Neutrophil (primary cell): ENCODE data around the gene SCAANT1.
A peak's percentile ranks its signal among the peaks of the same experiment; 100 is the strongest.

ENCODE experiments used
- H3K27ac ChIP-seq: fragments of 200-600 bp; sonication (generic); 2 replicates; pipeline ENCODE4 v1.5.1; 2016; ENCODE audit warnings: mild to moderate bottlenecking, moderate library complexity
- H3K27me3 ChIP-seq: fragments of 200-600 bp; sonication (generic); 2 replicates; pipeline ENCODE4 v1.6.0; 2016; ENCODE audit warnings: mild to moderate bottlenecking
- H3K36me3 ChIP-seq: fragments of 200-600 bp; sonication (generic); 2 replicates; pipeline ENCODE4 v1.5.1; 2017
- H3K4me1 ChIP-seq, 2 experiments: fragments of 200-600 bp in 1 of 2; sonication (generic) in 1 of 2; 1 replicate in 1 of 2; 2 replicates in 1 of 2; pipeline versions ENCODE4 v1.5.1 to v1.6.1; 2013 to 2016; ENCODE audit warnings: low read depth in 1 of 2, low read length in 1 of 2, mild to moderate bottlenecking in 1 of 2, moderate library complexity in 1 of 2; ENCODE audit not compliant: control insufficient read depth in 1 of 2, insufficient read depth in 1 of 2
- H3K4me3 ChIP-seq, 2 experiments: fragments of 200-600 bp in 1 of 2; sonication (generic) in 1 of 2; 1 replicate in 1 of 2; 2 replicates in 1 of 2; pipeline ENCODE4 v1.5.1; 2013 to 2016; ENCODE audit warnings: low read depth in 1 of 2, low read length in 1 of 2, mild to moderate bottlenecking in 1 of 2, moderate library complexity in 1 of 2
- H3K9me3 ChIP-seq: fragments of 200-600 bp; sonication (generic); 2 replicates; pipeline ENCODE4 v1.5.1; 2016
- TF ChIP-seq, protein P1 (sequence below): fragments of 200-600 bp; sonication (generic); IDR thresholded peaks from 2 replicates; pipeline ENCODE4 v1.5.1; 2016; ENCODE audit warnings: antibody characterized with exemption

Gene SCAANT1

DNA sequence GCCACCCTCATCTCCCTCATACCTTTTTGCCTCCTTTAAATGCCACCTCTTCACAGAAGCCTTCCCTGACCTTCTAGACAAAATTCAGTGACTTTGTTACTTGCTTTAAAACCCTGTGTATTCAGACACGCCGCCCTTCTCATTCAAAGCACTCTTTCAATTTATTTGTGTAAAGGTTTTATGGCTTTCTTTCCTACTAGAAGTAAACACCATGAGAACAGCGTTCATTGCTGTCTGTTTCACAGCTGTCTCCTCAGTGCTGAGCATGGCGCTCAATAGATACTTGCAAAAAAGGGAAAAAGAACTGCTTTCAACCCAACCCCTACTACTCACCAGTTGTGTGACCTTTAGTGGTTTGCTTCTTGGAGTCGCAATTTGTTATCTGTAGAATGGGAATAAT lies 31.5 kb downstream of the SCAANT1 start:
- H3K27me3 ChIP-seq: no peaks in the 10 kb centered on the region
- peak overlapping the region; percentile 10 for H3K27ac ChIP-seq
- TF ChIP-seq, protein P1, sequence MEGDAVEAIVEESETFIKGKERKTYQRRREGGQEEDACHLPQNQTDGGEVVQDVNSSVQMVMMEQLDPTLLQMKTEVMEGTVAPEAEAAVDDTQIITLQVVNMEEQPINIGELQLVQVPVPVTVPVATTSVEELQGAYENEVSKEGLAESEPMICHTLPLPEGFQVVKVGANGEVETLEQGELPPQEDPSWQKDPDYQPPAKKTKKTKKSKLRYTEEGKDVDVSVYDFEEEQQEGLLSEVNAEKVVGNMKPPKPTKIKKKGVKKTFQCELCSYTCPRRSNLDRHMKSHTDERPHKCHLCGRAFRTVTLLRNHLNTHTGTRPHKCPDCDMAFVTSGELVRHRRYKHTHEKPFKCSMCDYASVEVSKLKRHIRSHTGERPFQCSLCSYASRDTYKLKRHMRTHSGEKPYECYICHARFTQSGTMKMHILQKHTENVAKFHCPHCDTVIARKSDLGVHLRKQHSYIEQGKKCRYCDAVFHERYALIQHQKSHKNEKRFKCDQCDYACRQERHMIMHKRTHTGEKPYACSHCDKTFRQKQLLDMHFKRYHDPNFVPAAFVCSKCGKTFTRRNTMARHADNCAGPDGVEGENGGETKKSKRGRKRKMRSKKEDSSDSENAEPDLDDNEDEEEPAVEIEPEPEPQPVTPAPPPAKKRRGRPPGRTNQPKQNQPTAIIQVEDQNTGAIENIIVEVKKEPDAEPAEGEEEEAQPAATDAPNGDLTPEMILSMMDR: no peak
- H3K4me3 ChIP-seq: no peak overlapping the region
- H3K36me3 ChIP-seq: no peaks in the 10 kb centered on the region
- no peaks in the 10 kb centered on the region for H3K4me1 ChIP-seq
- no peaks in the 10 kb centered on the region for H3K9me3 ChIP-seq

DNA sequence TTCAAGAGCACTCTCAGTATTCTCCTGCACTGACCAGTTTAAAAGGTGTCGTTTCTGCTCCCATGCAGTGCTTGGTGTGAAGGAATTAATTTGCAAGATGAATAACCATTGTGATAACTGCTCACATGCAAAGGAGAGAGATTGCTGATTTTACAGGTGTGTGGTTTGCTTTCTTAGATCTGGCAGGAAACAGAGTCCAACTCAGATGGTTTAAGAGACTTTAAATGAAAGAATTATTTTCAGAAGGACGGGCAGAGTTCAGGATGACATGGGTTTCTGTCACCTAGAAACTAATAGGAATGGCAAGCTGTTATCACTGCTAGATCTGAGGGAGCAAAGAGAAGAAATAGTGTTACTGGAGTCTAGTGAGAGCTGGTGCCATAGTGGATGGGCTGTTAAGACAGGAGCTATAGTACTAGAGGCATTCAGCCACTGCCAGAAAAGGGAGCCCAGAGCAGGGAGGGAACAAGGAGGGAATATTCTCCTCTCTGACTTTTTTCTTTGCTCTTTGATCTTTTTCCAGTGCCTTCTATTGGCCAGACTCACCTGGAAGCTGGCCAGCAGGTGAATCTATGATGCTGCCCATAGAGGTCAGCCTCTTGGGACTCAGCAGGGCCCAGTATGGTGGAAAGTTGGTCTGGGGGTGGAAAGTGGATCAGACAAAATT lies 33.7 kb downstream of the SCAANT1 start:
- Histone ChIP-seq H3K36me3 (no peaks in the 10 kb centered on the region), H3K27ac (no peak overlapping the region), H3K9me3 (no peaks in the 10 kb centered on the region), H3K27me3 (no peaks in the 10 kb centered on the region), H3K4me1 (peaks cover 10 to 12% of the 10 kb centered on the region in 2 experiments), H3K4me3 (no peak overlapping the region)
- TF ChIP-seq, protein P1: no peak

DNA sequence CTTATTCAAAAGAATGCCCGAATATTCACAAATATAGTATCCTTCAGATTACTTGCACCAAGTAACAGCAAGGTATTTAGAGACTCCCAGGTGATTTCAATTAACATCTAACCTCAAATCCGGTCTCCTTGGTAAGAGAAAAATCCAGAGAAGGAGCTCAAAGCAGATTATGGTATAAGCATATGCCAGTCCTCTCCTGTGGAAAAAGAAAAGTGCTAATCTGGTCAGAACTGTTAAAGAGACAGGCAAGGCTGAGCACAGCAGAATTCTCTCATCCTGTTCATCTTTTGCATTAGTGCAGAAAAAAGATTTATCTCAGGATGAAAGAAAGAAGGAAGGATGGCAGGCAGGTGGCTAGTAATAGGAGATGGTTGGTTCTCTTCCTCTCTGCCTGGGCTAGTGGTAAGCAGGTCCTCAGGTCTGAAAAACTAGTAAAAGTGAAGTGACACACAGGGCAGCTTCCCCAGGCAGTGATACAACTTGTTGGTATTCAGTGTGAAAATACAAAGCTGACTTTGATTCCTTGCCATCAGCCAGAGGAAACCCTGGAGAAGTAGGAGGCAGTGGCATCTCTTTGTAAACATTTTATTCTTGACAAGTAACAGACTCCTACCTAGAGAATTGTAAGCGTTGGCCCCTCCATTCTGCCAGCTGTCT lies 34.3 kb downstream of the SCAANT1 start:
- Histone ChIP-seq H3K27ac (no peak overlapping the region), H3K27me3 (no peaks in the 10 kb centered on the region), H3K9me3 (no peaks in the 10 kb centered on the region), H3K4me1 (peaks cover 10 to 12% of the 10 kb centered on the region in 2 experiments), H3K4me3 (no peak overlapping the region), H3K36me3 (no peaks in the 10 kb centered on the region)
- TF ChIP-seq, protein P1: no peak

DNA sequence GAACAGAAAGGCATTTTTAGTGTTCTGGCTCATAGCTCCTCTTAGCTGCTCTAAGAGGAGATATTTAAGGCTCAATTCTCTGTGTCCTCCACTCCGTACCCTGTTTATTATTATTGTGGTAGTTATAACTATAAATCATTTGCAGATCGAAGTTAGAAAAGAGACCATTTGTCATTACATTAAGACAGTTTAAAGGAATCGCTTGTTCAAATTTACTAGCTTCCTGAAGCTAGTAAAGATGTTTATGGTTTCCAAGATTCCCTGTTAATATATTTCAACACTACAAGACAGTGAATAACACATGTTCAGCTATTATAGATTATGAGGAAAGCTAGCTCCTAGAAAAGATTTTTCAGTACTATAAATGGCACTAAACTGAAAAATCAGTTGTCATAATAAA lies 35.9 kb downstream of the SCAANT1 start:
- TF ChIP-seq, protein P1: no peak
- Histone ChIP-seq H3K27me3 (no peaks in the 10 kb centered on the region), H3K27ac (no peak overlapping the region), H3K4me3 (no peak overlapping the region), H3K36me3 (no peaks in the 10 kb centered on the region), H3K9me3 (no peaks in the 10 kb centered on the region), H3K4me1 (peaks cover 10 to 12% of the 10 kb centered on the region in 2 experiments)

DNA sequence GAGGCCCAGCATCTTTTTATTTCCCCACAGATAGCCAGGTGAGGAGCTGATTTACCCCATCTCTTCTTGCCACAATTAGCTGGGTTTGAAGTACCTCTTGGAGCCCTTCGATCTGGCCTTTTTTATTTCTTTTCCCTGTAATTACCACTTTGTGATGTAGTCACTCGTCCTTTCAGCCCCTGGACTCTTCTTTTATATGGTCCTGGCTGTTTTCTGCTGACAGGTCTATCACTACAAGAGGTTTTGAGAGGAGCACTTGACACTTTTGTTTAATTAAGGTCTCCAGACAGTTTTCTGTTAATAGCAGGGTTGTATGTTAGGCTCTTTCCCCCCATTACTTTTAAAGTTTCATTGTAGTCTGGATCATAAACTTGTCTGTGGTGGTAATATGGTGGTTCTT lies 36.7 kb downstream of the SCAANT1 start:
- Histone ChIP-seq H3K27ac (no peak overlapping the region), H3K9me3 (no peaks in the 10 kb centered on the region), H3K27me3 (no peaks in the 10 kb centered on the region), H3K4me3 (no peak overlapping the region), H3K4me1 (peaks cover 10 to 12% of the 10 kb centered on the region in 2 experiments), H3K36me3 (no peaks in the 10 kb centered on the region)
- TF ChIP-seq, protein P1: no peak
